Panc1 (cell line): Measurements from ENCODE around the gene DAND5. TPM values are rescaled to one million over a fixed set of nuclear protein-coding genes. Genes with fewer than 3 reads are reported as not detected.

ENCODE experiments used
- ATAC-seq: fragments of 200-7000 bp; cut with Tn5 transposase; 2 replicates; pipeline ENCODE4 v1.9.1; 2020; ENCODE audit warnings: mild to moderate bottlenecking, moderate library complexity
- BruUV-seq: library from RNA; stranded (reverse); fragments of 400-500 nt; replicated peaks from 2 replicates; lab custom pipeline; 2021; lab: Mats Ljungman, UMichigan
- CTCF ChIA-PET: fragments of 300-600 bp; sonication (Branson Sonifier 250); formaldehyde crosslinking; loops from one replicate; lab custom pipeline; 2022; ENCODE audit warnings: antibody characterized with exemption; lab: Charles Lee
- POLR2A ChIA-PET: fragments of 300-600 bp; sonication (Branson Sonifier 250); formaldehyde crosslinking; loops from one replicate; lab custom pipeline; 2022; ENCODE audit warnings: antibody characterized with exemption; lab: Charles Lee
- DNase-seq: peaks from one replicate; pipeline ENCODE4 v3.0.0-alpha.2; 2010; ENCODE audit warnings: low read depth, low spot score
- H3K27ac ChIP-seq: 2 replicates; pipeline ENCODE4 v1.5.1; 2011; ENCODE audit warnings: mild to moderate bottlenecking, low read length, inconsistent platforms
- H3K27me3 ChIP-seq: fragments of 200-500 bp; sonication (Bioruptor generic); 2 replicates; pipeline ENCODE4 v1.6.0; 2014; ENCODE audit warnings: low read length, inconsistent platforms; ENCODE audit not compliant: control insufficient read depth, insufficient read depth
- H3K36me3 ChIP-seq: fragments of 200-500 bp; sonication (Bioruptor generic); 2 replicates; pipeline ENCODE4 v1.5.1; 2014; ENCODE audit warnings: inconsistent platforms, mild to moderate bottlenecking, low read length, moderate library complexity; ENCODE audit not compliant: control insufficient read depth, insufficient read depth
- H3K4me1 ChIP-seq: 2 replicates; pipeline ENCODE4 v1.5.1; 2011; ENCODE audit warnings: inconsistent platforms, mild to moderate bottlenecking, low read length, moderate library complexity; ENCODE audit not compliant: control insufficient read depth, insufficient read depth
- H3K4me3 ChIP-seq, 2 experiments: 2 replicates each; pipeline ENCODE4 v1.5.1; 2011 to 2012; ENCODE audit warnings: low read depth in 2 of 2, low read length in 2 of 2, mild to moderate bottlenecking in 2 of 2, inconsistent platforms in 1 of 2, moderate library complexity in 1 of 2
- H3K9me3 ChIP-seq: fragments of 200-500 bp; sonication (Bioruptor generic); 2 replicates; pipeline ENCODE4 v1.5.1; 2014; ENCODE audit warnings: low read depth, mild to moderate bottlenecking, inconsistent platforms, low read length, moderate library complexity; ENCODE audit not compliant: control insufficient read depth, insufficient read depth
- POLR2AphosphoS5 ChIP-seq: IDR thresholded peaks from 2 replicates; pipeline ENCODE4 v1.6.1; 2012; ENCODE audit warnings: mild to moderate bottlenecking, low read depth, low read length, moderate library complexity
- SIN3A ChIP-seq: IDR thresholded peaks from 2 replicates; pipeline ENCODE4 v1.6.1; 2012; ENCODE audit warnings: low read depth, mild to moderate bottlenecking, low read length, moderate library complexity, borderline replicate concordance; ENCODE audit not compliant: insufficient read depth
- TCF7L2 ChIP-seq: IDR thresholded peaks from 2 replicates; pipeline ENCODE4 v1.6.1; 2011; ENCODE audit warnings: mild to moderate bottlenecking, low read depth, low read length, inconsistent platforms
- in situ Hi-C: cut with HindIII; loops from 2 replicates; pipeline ENCODE4 v1.10.0; 2016; ENCODE audit warnings: low sequenced_read_pairs, low pct_unique_long_range_greater_than_20kb
- intact Hi-C: fragments of 100-400 bp; cut with micrococcal nuclease; formaldehyde crosslinking; loops from one replicate; pipeline ENCODE4 v1.10.0; 2022; ENCODE audit not compliant: unreplicated experiment
- total RNA-seq: library from RNA; stranded (reverse); gene quantifications from one replicate; pipeline ENCODE4 v1.2.1, GENCODE V29; 2021; ENCODE audit not compliant: unreplicated experiment
- TF ChIP-seq, protein P1 (sequence below): fragments of 450-650 bp; IDR thresholded peaks from 2 replicates; pipeline ENCODE4 v1.5.1; 2017; ENCODE audit warnings: mild to moderate bottlenecking
- TF ChIP-seq, protein P2 (sequence below), 2 experiments: IDR thresholded peaks; 2 replicates each; pipeline ENCODE4 v1.6.1; 2011 to 2012; ENCODE audit warnings: low read depth in 2 of 2, control low read depth in 1 of 2, low read length in 1 of 2, mild to moderate bottlenecking in 1 of 2, moderate library complexity in 1 of 2; ENCODE audit not compliant: insufficient read depth in 1 of 2

DAND5 gene
- total RNA-seq, 1 experiment from 2014 or later: 0.54 TPM

DNA sequence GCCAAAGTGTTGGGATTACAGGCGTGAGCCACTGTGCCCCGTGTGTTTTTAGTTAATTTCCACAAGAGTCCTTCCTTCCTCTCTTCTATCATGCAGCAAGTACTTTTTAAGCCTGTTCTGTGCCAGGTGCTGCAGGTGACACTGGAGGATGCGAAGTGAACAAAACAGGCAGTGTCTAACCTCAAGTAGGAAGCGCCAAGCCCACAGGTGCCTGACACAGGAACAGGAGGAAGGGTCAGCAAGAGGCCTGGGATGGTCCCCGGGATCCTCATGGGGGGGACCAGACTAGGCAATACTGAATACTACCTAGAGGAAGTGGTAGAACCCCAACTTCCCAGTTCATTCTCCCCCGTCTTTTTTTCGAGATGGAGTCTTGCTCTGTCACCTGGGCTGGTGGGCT, 32.8 kb upstream of the DAND5 start:
- peaks cover 23% of the 10 kb centered on the region for H3K4me1 ChIP-seq
- peaks cover 25% of the 10 kb centered on the region for H3K36me3 ChIP-seq
- CTCF ChIA-PET: no interaction called here
- no TSS peak for BruUV-seq
- in situ Hi-C loops: no loop called here
- intact Hi-C loops: no loop called here
- no peak for TF ChIP-seq SIN3A
- TF ChIP-seq POLR2AphosphoS5: no peak
- TF ChIP-seq, protein P1, sequence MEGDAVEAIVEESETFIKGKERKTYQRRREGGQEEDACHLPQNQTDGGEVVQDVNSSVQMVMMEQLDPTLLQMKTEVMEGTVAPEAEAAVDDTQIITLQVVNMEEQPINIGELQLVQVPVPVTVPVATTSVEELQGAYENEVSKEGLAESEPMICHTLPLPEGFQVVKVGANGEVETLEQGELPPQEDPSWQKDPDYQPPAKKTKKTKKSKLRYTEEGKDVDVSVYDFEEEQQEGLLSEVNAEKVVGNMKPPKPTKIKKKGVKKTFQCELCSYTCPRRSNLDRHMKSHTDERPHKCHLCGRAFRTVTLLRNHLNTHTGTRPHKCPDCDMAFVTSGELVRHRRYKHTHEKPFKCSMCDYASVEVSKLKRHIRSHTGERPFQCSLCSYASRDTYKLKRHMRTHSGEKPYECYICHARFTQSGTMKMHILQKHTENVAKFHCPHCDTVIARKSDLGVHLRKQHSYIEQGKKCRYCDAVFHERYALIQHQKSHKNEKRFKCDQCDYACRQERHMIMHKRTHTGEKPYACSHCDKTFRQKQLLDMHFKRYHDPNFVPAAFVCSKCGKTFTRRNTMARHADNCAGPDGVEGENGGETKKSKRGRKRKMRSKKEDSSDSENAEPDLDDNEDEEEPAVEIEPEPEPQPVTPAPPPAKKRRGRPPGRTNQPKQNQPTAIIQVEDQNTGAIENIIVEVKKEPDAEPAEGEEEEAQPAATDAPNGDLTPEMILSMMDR: no peak
- TF ChIP-seq TCF7L2: no peak
- TF ChIP-seq, protein P2, sequence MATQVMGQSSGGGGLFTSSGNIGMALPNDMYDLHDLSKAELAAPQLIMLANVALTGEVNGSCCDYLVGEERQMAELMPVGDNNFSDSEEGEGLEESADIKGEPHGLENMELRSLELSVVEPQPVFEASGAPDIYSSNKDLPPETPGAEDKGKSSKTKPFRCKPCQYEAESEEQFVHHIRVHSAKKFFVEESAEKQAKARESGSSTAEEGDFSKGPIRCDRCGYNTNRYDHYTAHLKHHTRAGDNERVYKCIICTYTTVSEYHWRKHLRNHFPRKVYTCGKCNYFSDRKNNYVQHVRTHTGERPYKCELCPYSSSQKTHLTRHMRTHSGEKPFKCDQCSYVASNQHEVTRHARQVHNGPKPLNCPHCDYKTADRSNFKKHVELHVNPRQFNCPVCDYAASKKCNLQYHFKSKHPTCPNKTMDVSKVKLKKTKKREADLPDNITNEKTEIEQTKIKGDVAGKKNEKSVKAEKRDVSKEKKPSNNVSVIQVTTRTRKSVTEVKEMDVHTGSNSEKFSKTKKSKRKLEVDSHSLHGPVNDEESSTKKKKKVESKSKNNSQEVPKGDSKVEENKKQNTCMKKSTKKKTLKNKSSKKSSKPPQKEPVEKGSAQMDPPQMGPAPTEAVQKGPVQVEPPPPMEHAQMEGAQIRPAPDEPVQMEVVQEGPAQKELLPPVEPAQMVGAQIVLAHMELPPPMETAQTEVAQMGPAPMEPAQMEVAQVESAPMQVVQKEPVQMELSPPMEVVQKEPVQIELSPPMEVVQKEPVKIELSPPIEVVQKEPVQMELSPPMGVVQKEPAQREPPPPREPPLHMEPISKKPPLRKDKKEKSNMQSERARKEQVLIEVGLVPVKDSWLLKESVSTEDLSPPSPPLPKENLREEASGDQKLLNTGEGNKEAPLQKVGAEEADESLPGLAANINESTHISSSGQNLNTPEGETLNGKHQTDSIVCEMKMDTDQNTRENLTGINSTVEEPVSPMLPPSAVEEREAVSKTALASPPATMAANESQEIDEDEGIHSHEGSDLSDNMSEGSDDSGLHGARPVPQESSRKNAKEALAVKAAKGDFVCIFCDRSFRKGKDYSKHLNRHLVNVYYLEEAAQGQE (IDR thresholded peaks at IDR 0.05; ENCODE audit: insufficient read depth in 1 of 2, low read depth in 2 of 2, low read length in 1 of 2): no peak
- DNase-seq: no peak
- no peaks in the 10 kb centered on the region for H3K27me3 ChIP-seq
- no peak overlapping the region for H3K4me3 ChIP-seq
- no peak for ATAC-seq
- POLR2A ChIA-PET: no interaction called here
- H3K9me3 ChIP-seq: no peaks in the 10 kb centered on the region
- H3K27ac ChIP-seq: no peak overlapping the region; the same call in 1 of the 2 replicates

DNA sequence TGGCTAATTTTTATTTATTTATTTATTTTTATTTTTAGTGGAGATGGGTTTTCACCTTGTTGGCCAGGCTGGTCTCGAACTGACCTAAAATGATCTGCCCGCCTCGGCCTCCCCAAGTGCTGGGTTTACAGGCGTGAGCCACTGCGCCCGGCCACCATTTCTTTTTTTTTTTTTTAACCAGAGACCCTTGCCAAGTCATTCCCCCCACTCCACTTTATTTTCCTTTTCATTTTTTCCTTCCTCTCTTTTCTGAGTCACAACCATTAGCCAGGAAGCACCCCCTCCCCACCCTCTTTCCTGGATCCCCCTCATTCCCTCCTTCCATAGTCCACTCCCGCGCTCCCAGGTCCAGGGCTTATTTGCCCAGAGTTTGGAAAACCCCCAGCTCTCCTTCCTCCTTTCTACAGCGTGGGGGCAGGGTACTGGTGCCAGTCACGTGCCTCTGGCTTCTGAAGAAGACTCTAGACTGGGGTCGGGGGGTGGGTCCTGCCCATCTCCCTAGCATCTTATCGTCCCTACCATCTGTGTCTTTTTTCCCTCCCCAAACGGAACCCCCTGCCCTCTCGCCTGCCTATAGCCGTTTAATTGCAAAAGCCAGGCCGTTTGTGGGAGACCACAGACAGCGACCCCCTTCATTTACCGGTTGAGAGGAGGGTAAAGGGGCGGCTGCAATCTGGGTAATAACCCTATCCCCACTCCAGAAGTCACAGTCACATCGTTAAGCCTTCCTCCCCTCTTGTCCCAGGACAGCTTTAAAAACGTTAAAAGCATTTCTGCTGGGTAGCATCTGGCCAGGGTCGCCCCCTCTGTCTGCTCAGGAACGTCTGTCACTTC, 32.1 kb upstream of the DAND5 start:
- peak overlapping the region; percentile 93 for H3K27ac ChIP-seq
- no peak for TF ChIP-seq POLR2AphosphoS5
- no peak for TF ChIP-seq TCF7L2
- TF ChIP-seq, protein P1: no peak
- no peak for TF ChIP-seq SIN3A
- TF ChIP-seq, protein P2 (IDR thresholded peaks at IDR 0.05; ENCODE audit: insufficient read depth in 1 of 2, low read depth in 2 of 2, low read length in 1 of 2): no peak
- ChIA-PET CTCF (interaction anchor here (0.5 to 0.6 kb wide), 2 partner anchors 17 to 138 kb away, joined by 3 read pairs; no protein-coding TSS in a partner anchor), POLR2A (no interaction called here)
- peaks cover 25% of the 10 kb centered on the region for H3K36me3 ChIP-seq
- peaks cover 21% of the 10 kb centered on the region for H3K4me1 ChIP-seq
- DNase-seq (no peak), ATAC-seq (no peak)
- H3K9me3 ChIP-seq: no peaks in the 10 kb centered on the region
- in situ Hi-C loops (no loop called here), intact Hi-C loops (no loop called here)
- H3K4me3 ChIP-seq: peak overlapping the region; percentile 62 to 97
- no peaks in the 10 kb centered on the region for H3K27me3 ChIP-seq
- BruUV-seq: no TSS peak
